Lower lobe of right lung (tissue), 2 donors: ENCODE results near the gene YTHDF2. TPM values are rescaled to one million over a fixed set of nuclear protein-coding genes. Genes with fewer than 3 reads are reported as not detected.

Experiments used
- ATAC-seq, 2 donors: fragments of 200-7000 bp; cut with Tn5 transposase; one replicate each; pipeline ENCODE4 v1.9.1; 2020 to 2022; ENCODE audit warnings: mild to moderate bottlenecking in 2 of 2, moderate library complexity in 2 of 2
- DNase-seq: peaks from one replicate; pipeline ENCODE4 v3.0.0-alpha.2; 2020
- H3K27ac ChIP-seq: fragments of 200-600 bp; one replicate; pipeline ENCODE4 v1.8.0; 2022
- H3K27me3 ChIP-seq: fragments of 200-600 bp; one replicate; pipeline ENCODE4 v1.8.0; 2022; ENCODE audit warnings: low read depth
- H3K36me3 ChIP-seq: fragments of 200-600 bp; one replicate; pipeline ENCODE4 v1.8.0; 2022; ENCODE audit warnings: mild to moderate bottlenecking
- H3K4me1 ChIP-seq: fragments of 200-600 bp; one replicate; pipeline ENCODE4 v1.8.0; 2022
- H3K4me3 ChIP-seq: fragments of 200-600 bp; one replicate; pipeline ENCODE4 v1.8.0; 2022; ENCODE audit warnings: mild to moderate bottlenecking
- H3K9me3 ChIP-seq: fragments of 200-600 bp; one replicate; pipeline ENCODE4 v1.8.0; 2022
- CTCF ChIP-seq: fragments of 200-600 bp; IDR thresholded peaks from one replicate; pipeline ENCODE4 v1.8.0; 2022; ENCODE audit warnings: antibody characterized with exemption, mild to moderate bottlenecking
- intact Hi-C: fragments of 100-400 bp; cut with DNase I; formaldehyde crosslinking; loops from one replicate; pipeline ENCODE4 v1.11.0; 2022
- total RNA-seq: library from RNA; stranded (reverse); fragmentation: NEBNext Ultra II Directional; extraction: Animal tissue kit (Norgen Biotek cat#: 25700); gene quantifications from one replicate; pipeline ENCODE4 v1.2.1, GENCODE V29; 2021
- donor health status: DM: no; HTN: yes; CAD: no; lungs with severe emphysema.

Gene YTHDF2
- total RNA-seq, 1 donor from 2014 or later: 70.9 TPM

- no peaks in the 10 kb centered on the region for H3K4me1 ChIP-seq
- no peak for TF ChIP-seq CTCF
- H3K4me3 ChIP-seq: no peak overlapping the region
- DNase-seq (no peak), ATAC-seq (no peak)
- no peak overlapping the region for H3K27ac ChIP-seq
- H3K27me3 ChIP-seq: no peaks in the 10 kb centered on the region
- intact Hi-C loops: no loop called here
- no peaks in the 10 kb centered on the region for H3K36me3 ChIP-seq
- H3K9me3 ChIP-seq: no peaks in the 10 kb centered on the region
Measured at GRCh38 chr1:28803662-28804061, 66.9 kb downstream of the YTHDF2 start.

- H3K9me3 ChIP-seq: no peaks in the 10 kb centered on the region
- intact Hi-C loops: no loop called here
- H3K4me1 ChIP-seq: no peaks in the 10 kb centered on the region
- ATAC-seq (no peak), DNase-seq (no peak)
- H3K27ac ChIP-seq: no peak overlapping the region
- H3K4me3 ChIP-seq: no peak overlapping the region
- H3K27me3 ChIP-seq: no peaks in the 10 kb centered on the region
- no peak for TF ChIP-seq CTCF
- H3K36me3 ChIP-seq: no peaks in the 10 kb centered on the region
Measured at GRCh38 chr1:28804071-28804470, 67.3 kb downstream of the YTHDF2 start.

GRCh38 chr1:28807046-28807445, 70.3 kb downstream of the YTHDF2 start:
- ATAC-seq (no peak), DNase-seq (no peak)
- TF ChIP-seq CTCF: no peak
- H3K36me3 ChIP-seq: no peaks in the 10 kb centered on the region
- intact Hi-C loops: no loop called here
- no peak overlapping the region for H3K27ac ChIP-seq
- no peaks in the 10 kb centered on the region for H3K9me3 ChIP-seq
- H3K4me3 ChIP-seq: no peak overlapping the region
- H3K27me3 ChIP-seq: peaks cover 24% of the 10 kb centered on the region
- no peaks in the 10 kb centered on the region for H3K4me1 ChIP-seq

- H3K9me3 ChIP-seq: no peaks in the 10 kb centered on the region
- intact Hi-C loops: no loop called here
- ATAC-seq (no peak), DNase-seq (no peak)
- no peaks in the 10 kb centered on the region for H3K4me1 ChIP-seq
- no peak overlapping the region for H3K4me3 ChIP-seq
- no peaks in the 10 kb centered on the region for H3K36me3 ChIP-seq
- no peak overlapping the region for H3K27ac ChIP-seq
- no peak for TF ChIP-seq CTCF
- peaks cover 32% of the 10 kb centered on the region for H3K27me3 ChIP-seq
Measured at GRCh38 chr1:28807986-28808385, 71.2 kb downstream of the YTHDF2 start.

- no peaks in the 10 kb centered on the region for H3K36me3 ChIP-seq
- no peak for TF ChIP-seq CTCF
- no peaks in the 10 kb centered on the region for H3K9me3 ChIP-seq
- intact Hi-C loops: no loop called here
- no peak for DNase-seq
- no peaks in the 10 kb centered on the region for H3K4me1 ChIP-seq
- H3K27me3 ChIP-seq: peaks cover 61% of the 10 kb centered on the region
- H3K4me3 ChIP-seq: no peak overlapping the region
- no peak for ATAC-seq
- no peak overlapping the region for H3K27ac ChIP-seq
Measured at GRCh38 chr1:28811369-28811765, 74.6 kb downstream of the YTHDF2 start.
